Measurements from ENCODE around the gene PARP15. TPM values are rescaled to one million over a fixed set of nuclear protein-coding genes. Genes with fewer than 3 reads are reported as not detected.

PARP15 gene
- total RNA-seq, 1 donor from 2014 or later: 0.36 TPM

DNA sequence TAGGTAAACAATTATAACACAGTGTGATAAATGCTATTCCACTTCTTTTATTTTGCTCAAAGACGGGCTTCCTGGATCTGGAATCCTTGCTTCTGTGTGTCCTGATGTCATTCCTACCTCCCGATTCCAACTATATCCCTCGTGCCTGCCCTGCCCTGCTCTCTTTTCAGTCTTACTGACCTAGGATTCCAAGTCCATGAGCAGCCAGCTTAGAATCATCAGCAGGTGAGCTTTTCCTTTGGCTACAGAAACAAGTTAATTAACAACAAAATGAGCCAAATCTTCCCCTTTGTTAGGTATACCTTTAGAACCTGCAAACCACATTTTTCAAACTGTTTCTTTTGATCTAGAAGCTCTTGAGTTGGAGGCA is 40.8 kb upstream of the PARP15 start:
- TF ChIP-seq CTCF (IDR thresholded peaks at IDR 0.05; ENCODE audit: unreplicated experiment): no peak
- Mint-ChIP-seq H3K9me3 (ENCODE audit: unreplicated experiment) (no peaks in the 10 kb centered on the region), H3K36me3 (ENCODE audit: low read depth, unreplicated experiment) (no peaks in the 10 kb centered on the region), H3K27ac (ENCODE audit: unreplicated experiment) (no peak overlapping the region), H3K27me3 (ENCODE audit: unreplicated experiment) (peaks cover 4% of the 10 kb centered on the region), H3K4me3 (ENCODE audit: unreplicated experiment) (no peak overlapping the region), H3K4me1 (ENCODE audit: unreplicated experiment) (peaks cover 10% of the 10 kb centered on the region)
- no peak for DNase-seq (ENCODE audit: low spot score)

GRCh38 chr3:122538956-122539490 is 38.4 kb upstream of the PARP15 start:
- no peak overlapping the region for H3K4me3 Mint-ChIP-seq (ENCODE audit: unreplicated experiment)
- H3K36me3 Mint-ChIP-seq (ENCODE audit: low read depth, unreplicated experiment): no peaks in the 10 kb centered on the region
- peaks cover 10% of the 10 kb centered on the region for H3K4me1 Mint-ChIP-seq (ENCODE audit: unreplicated experiment)
- no peak overlapping the region for H3K27ac Mint-ChIP-seq (ENCODE audit: unreplicated experiment)
- H3K27me3 Mint-ChIP-seq (ENCODE audit: unreplicated experiment): peaks cover 1% of the 10 kb centered on the region
- no peaks in the 10 kb centered on the region for H3K9me3 Mint-ChIP-seq (ENCODE audit: unreplicated experiment)
- no peak for TF ChIP-seq CTCF (IDR thresholded peaks at IDR 0.05; ENCODE audit: unreplicated experiment)
- DNase-seq (ENCODE audit: low spot score): no peak

- TF ChIP-seq CTCF (IDR thresholded peaks at IDR 0.05; ENCODE audit: unreplicated experiment): no peak
- no peak overlapping the region for H3K4me3 Mint-ChIP-seq (ENCODE audit: unreplicated experiment)
- no peak overlapping the region for H3K27ac Mint-ChIP-seq (ENCODE audit: unreplicated experiment)
- no peaks in the 10 kb centered on the region for H3K27me3 Mint-ChIP-seq (ENCODE audit: unreplicated experiment)
- no peak for DNase-seq (ENCODE audit: low spot score)
- H3K36me3 Mint-ChIP-seq (ENCODE audit: low read depth, unreplicated experiment): peaks cover 3% of the 10 kb centered on the region
- no peaks in the 10 kb centered on the region for H3K4me1 Mint-ChIP-seq (ENCODE audit: unreplicated experiment)
- H3K9me3 Mint-ChIP-seq (ENCODE audit: unreplicated experiment): no peaks in the 10 kb centered on the region
Observed at GRCh38 chr3:122546151-122546550, 31.3 kb upstream of the PARP15 start.

DNA sequence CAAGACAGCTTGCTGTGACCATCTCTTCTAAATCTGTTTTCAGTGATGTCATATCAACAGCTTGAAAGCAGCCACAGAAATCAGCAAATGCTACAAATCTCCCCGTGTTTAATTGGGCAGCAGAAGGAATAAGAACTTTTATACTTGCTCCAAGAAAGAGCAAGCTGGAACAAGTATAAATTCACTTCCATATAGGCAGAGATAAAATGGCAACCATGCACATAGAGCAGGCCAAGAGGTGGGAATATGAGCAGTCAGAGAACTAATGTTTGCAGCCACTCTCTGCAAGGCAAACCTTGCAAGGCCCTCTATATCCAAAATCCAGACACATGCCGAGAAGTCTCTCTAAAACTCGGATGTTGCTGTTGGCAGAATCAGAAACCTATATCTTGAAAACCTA is 29.4 kb upstream of the PARP15 start:
- no peak for DNase-seq (ENCODE audit: low spot score)
- Mint-ChIP-seq H3K4me3 (ENCODE audit: unreplicated experiment) (no peak overlapping the region), H3K4me1 (ENCODE audit: unreplicated experiment) (no peaks in the 10 kb centered on the region), H3K9me3 (ENCODE audit: unreplicated experiment) (no peaks in the 10 kb centered on the region), H3K27me3 (ENCODE audit: unreplicated experiment) (no peaks in the 10 kb centered on the region), H3K36me3 (ENCODE audit: low read depth, unreplicated experiment) (peaks cover 5% of the 10 kb centered on the region), H3K27ac (ENCODE audit: unreplicated experiment) (no peak overlapping the region)
- TF ChIP-seq CTCF (IDR thresholded peaks at IDR 0.05; ENCODE audit: unreplicated experiment): no peak

DNA sequence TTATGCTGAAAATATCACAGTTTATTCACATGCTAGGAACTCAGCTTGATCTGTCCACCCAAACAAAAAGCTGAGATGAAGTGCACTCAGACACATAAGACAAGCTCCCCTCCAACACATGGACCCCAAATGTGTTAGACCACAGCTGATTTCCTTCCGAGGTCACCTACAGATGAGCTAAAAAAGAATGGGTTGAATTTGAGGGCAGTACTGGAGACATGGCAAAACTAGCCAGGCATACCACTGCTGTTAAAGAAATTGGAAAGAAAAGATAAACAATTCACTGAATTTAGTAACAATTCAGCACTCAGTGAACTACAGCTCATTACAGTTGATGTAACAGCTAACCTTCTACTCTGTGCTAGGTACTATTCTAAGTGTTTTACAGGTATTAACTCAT is 28.8 kb upstream of the PARP15 start:
- no peak overlapping the region for H3K4me3 Mint-ChIP-seq (ENCODE audit: unreplicated experiment)
- H3K27me3 Mint-ChIP-seq (ENCODE audit: unreplicated experiment): no peaks in the 10 kb centered on the region
- no peak for DNase-seq (ENCODE audit: low spot score)
- TF ChIP-seq CTCF (IDR thresholded peaks at IDR 0.05; ENCODE audit: unreplicated experiment): no peak
- peaks cover 5% of the 10 kb centered on the region for H3K36me3 Mint-ChIP-seq (ENCODE audit: low read depth, unreplicated experiment)
- no peak overlapping the region for H3K27ac Mint-ChIP-seq (ENCODE audit: unreplicated experiment)
- H3K4me1 Mint-ChIP-seq (ENCODE audit: unreplicated experiment): no peaks in the 10 kb centered on the region
- no peaks in the 10 kb centered on the region for H3K9me3 Mint-ChIP-seq (ENCODE audit: unreplicated experiment)
